Common myeloid progenitor, CD34-positive (primary cell): ENCODE measurements around the gene SHMT1.

Experiments used
- CTCF ChIA-PET: fragments of 350-600 bp; sonication (Branson Sonifier 250); formaldehyde crosslinking; loops from one replicate; lab custom pipeline; 2021; ENCODE audit warnings: antibody characterized with exemption; lab: Charles Lee
- POLR2A ChIA-PET: fragments of 350-600 bp; sonication (Branson Sonifier 250); formaldehyde crosslinking; loops from one replicate; lab custom pipeline; 2021; ENCODE audit warnings: antibody characterized with exemption; lab: Charles Lee
- DNase-seq, 3 donors: peaks; one replicate each; pipeline versions ENCODE4 v3.0.0 to v3.0.0-alpha.2; 2013
- H3K27ac ChIP-seq, 2 experiments: 1 replicate in 1 of 2; 2 replicates in 1 of 2; pipeline ENCODE4 v1.7.0; 2013; ENCODE audit warnings: inconsistent platforms in 2 of 2, low read length in 2 of 2, mild to moderate bottlenecking in 2 of 2, low read depth in 1 of 2, moderate library complexity in 1 of 2; ENCODE audit not compliant: severe bottlenecking in 2 of 2, insufficient read depth in 1 of 2, poor library complexity in 1 of 2
- H3K27me3 ChIP-seq, 5 experiments: replicated peaks in 2 of 5; 1 replicate in 3 of 5; 2 replicates in 2 of 5; pipeline versions ENCODE4 v1.6.1 to v1.7.0; 2013; ENCODE audit warnings: low read length in 4 of 5, mild to moderate bottlenecking in 2 of 5, moderate library complexity in 2 of 5, inconsistent platforms in 1 of 5; ENCODE audit not compliant: insufficient read depth in 5 of 5, control insufficient read depth in 4 of 5
- H3K36me3 ChIP-seq, 4 experiments: 1 replicate in 2 of 4; 2 replicates in 2 of 4; pipeline versions ENCODE4 v1.6.1 to v1.7.0; 2013; ENCODE audit warnings: low read length in 3 of 4, control low read depth in 1 of 4, mild to moderate bottlenecking in 1 of 4; ENCODE audit not compliant: control insufficient read depth in 4 of 4, insufficient read depth in 4 of 4
- H3K4me1 ChIP-seq, 4 experiments: 1 replicate in 3 of 4; 2 replicates in 1 of 4; pipeline versions ENCODE4 v1.6.1 to v1.7.1; 2013; ENCODE audit warnings: low read length in 3 of 4, mild to moderate bottlenecking in 3 of 4, control low read depth in 1 of 4, inconsistent platforms in 1 of 4, moderate library complexity in 1 of 4; ENCODE audit not compliant: control insufficient read depth in 4 of 4, insufficient read depth in 4 of 4; ENCODE audit errors: control extremely low read depth in 1 of 4
- H3K4me3 ChIP-seq, 7 experiments: 1 replicate in 4 of 7; 2 replicates in 3 of 7; pipeline versions ENCODE4 v1.5.1 to v1.7.0; 2013; ENCODE audit warnings: mild to moderate bottlenecking in 7 of 7, low read length in 6 of 7, moderate library complexity in 6 of 7, inconsistent platforms in 2 of 7, low read depth in 2 of 7, control low read depth in 1 of 7; ENCODE audit not compliant: insufficient read depth in 4 of 7, control insufficient read depth in 1 of 7; ENCODE audit errors: extremely low read depth in 1 of 7
- H3K9me3 ChIP-seq, 5 experiments: 1 replicate in 4 of 5; 2 replicates in 1 of 5; pipeline versions ENCODE4 v1.6.1 to v1.7.1; 2013; ENCODE audit warnings: low read length in 4 of 5, mild to moderate bottlenecking in 2 of 5, inconsistent platforms in 1 of 5, low read depth in 1 of 5, moderate library complexity in 1 of 5; ENCODE audit not compliant: control insufficient read depth in 4 of 5, insufficient read depth in 2 of 5; ENCODE audit errors: control extremely low read depth in 1 of 5
- WGBS: methylation state at CpG from one replicate; pipeline ENCODE4 v1.1.5; 2013; ENCODE audit not compliant: insufficient coverage; 5-methylcytosine and 5-hydroxymethylcytosine counted together

SHMT1 gene

GRCh38 chr17:18364166-18364565 lies 816 bp upstream of the SHMT1 start:
- Histone ChIP-seq H3K4me1 (peaks cover 0 to 13% (median 11%) of the 10 kb centered on the region in 4 experiments), H3K9me3 (no peaks in the 10 kb centered on the region), H3K27ac (no peak overlapping the region), H3K36me3 (peaks cover 0 to 3% (median 0%) of the 10 kb centered on the region in 4 experiments), H3K4me3 (no peak overlapping the region), H3K27me3 (no peaks in the 10 kb centered on the region)
- ChIA-PET CTCF (no interaction called here), POLR2A (no interaction called here)
- no peak for DNase-seq
- 93% methylated on average over 3 of the region's 6 CpGs for WGBS

GRCh38 chr17:18362698-18363100 lies 651 bp downstream of the SHMT1 start:
- H3K36me3 ChIP-seq = peaks cover 0 to 6% (median 2%) of the 10 kb centered on the region in 4 experiments
- CTCF ChIA-PET = no interaction called here
- peaks cover 0 to 13% (median 11%) of the 10 kb centered on the region in 4 experiments for H3K4me1 ChIP-seq
- POLR2A ChIA-PET = no interaction called here
- peak overlapping the region in 1 of 2 experiments; percentile 51 for H3K27ac ChIP-seq
- WGBS = 17% methylated on average over 5 of the region's 14 CpGs
- peak in 2 of 3 donors; percentile 34 to 36 for DNase-seq
- H3K4me3 ChIP-seq = peak overlapping the region; percentile 60 to 93 (median 85)
- no peaks in the 10 kb centered on the region for H3K9me3 ChIP-seq
- no peaks in the 10 kb centered on the region for H3K27me3 ChIP-seq

GRCh38 chr17:18361837-18362697 lies 1.3 kb downstream of the SHMT1 start:
- no peaks in the 10 kb centered on the region for H3K9me3 ChIP-seq
- H3K27me3 ChIP-seq = no peaks in the 10 kb centered on the region
- 80% methylated on average over 10 of the region's 15 CpGs for WGBS
- peaks cover 0 to 13% (median 11%) of the 10 kb centered on the region in 4 experiments for H3K4me1 ChIP-seq
- H3K4me3 ChIP-seq = peak overlapping the region in 6 of 7 experiments; percentile 65 to 93 (median 88)
- no peak for DNase-seq
- peak overlapping the region in 1 of 2 experiments; percentile 51 for H3K27ac ChIP-seq
- peaks cover 0 to 7% (median 3%) of the 10 kb centered on the region in 4 experiments for H3K36me3 ChIP-seq
- CTCF ChIA-PET = no interaction called here
- POLR2A ChIA-PET = no interaction called here

GRCh38 chr17:18360518-18360917 lies 2.8 kb downstream of the SHMT1 start:
- Histone ChIP-seq H3K4me1 (peaks cover 0 to 13% (median 11%) of the 10 kb centered on the region in 4 experiments), H3K9me3 (no peaks in the 10 kb centered on the region), H3K4me3 (no peak overlapping the region), H3K27ac (no peak overlapping the region), H3K27me3 (no peaks in the 10 kb centered on the region), H3K36me3 (peaks cover 0 to 14% (median 5%) of the 10 kb centered on the region in 4 experiments)
- no peak for DNase-seq
- 67% methylated on average over 3 of the region's 8 CpGs for WGBS
- POLR2A ChIA-PET = no interaction called here
- CTCF ChIA-PET = no interaction called here

- H3K4me3 ChIP-seq = no peak overlapping the region
- ChIA-PET POLR2A (no interaction called here), CTCF (interaction anchor here (1.4 kb wide), 1 partner anchor 10 kb away, joined by 3 read pairs; no protein-coding TSS in a partner anchor)
- peaks cover 7 to 32% (median 17%) of the 10 kb centered on the region in 4 experiments for H3K36me3 ChIP-seq
- H3K4me1 ChIP-seq = no peaks in the 10 kb centered on the region
- no peak overlapping the region for H3K27ac ChIP-seq
- DNase-seq = no peak
- no peaks in the 10 kb centered on the region for H3K27me3 ChIP-seq
- 94% methylated on average over 8 of the region's 10 CpGs for WGBS
- no peaks in the 10 kb centered on the region for H3K9me3 ChIP-seq
Measured at GRCh38 chr17:18356624-18357023, 6.7 kb downstream of the SHMT1 start.

- Histone ChIP-seq H3K36me3 (peaks cover 7 to 37% (median 16%) of the 10 kb centered on the region in 4 experiments), H3K27ac (no peak overlapping the region), H3K4me3 (no peak overlapping the region), H3K4me1 (no peaks in the 10 kb centered on the region), H3K27me3 (no peaks in the 10 kb centered on the region), H3K9me3 (no peaks in the 10 kb centered on the region)
- DNase-seq = no peak
- POLR2A ChIA-PET = no interaction called here
- WGBS = 100% methylated on average over 2 of the region's 6 CpGs
- CTCF ChIA-PET = no interaction called here
Measured at GRCh38 chr17:18353541-18353940, 9.8 kb downstream of the SHMT1 start.

- H3K4me1 ChIP-seq = no peaks in the 10 kb centered on the region
- DNase-seq = no peak
- ChIA-PET CTCF (no interaction called here), POLR2A (no interaction called here)
- H3K36me3 ChIP-seq = peaks cover 12 to 69% (median 48%) of the 10 kb centered on the region in 4 experiments
- no peak overlapping the region for H3K27ac ChIP-seq
- peaks cover 0 to 3% (median 0%) of the 10 kb centered on the region in 5 experiments for H3K9me3 ChIP-seq
- no peak overlapping the region for H3K4me3 ChIP-seq
- no peaks in the 10 kb centered on the region for H3K27me3 ChIP-seq
- WGBS = 93% methylated on average over 5 of the region's 5 CpGs
Measured at GRCh38 chr17:18344021-18344420, 19.3 kb downstream of the SHMT1 start.
